ENCODE measurements around the gene NINJ1.

DNA sequence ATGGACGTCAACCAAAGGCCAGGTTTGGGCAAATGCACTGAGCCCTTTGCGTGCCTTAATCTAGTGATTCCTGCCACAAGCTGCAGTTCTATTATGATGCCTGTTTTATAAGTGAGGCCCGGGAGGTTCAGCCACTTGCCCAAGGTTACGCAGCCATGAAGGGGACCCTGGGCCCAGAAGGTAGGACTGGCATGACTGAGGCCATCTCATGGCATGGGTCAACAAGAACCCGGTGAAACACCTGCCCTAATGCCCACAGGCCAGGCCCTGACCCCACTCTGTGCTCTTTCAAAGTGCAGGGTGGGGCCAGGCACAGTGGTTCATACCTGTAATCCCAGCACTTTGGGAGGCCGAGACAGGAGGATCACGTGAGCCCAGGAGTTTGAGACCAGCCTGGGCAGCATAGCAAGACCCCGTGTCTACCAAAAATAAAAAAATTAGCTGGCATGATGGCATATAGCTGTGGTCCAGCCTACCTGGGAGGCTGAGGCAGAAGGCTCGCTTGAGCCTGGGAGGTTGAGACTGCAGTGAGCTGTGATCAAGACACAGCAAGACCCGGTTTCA lies 8.6 kb downstream of the NINJ1 start:
- TF ChIP-seq MTA3 (CRISPR knock-in tag; IDR thresholded peaks at IDR 0.05): no peak
- TF ChIP-seq, protein P1, sequence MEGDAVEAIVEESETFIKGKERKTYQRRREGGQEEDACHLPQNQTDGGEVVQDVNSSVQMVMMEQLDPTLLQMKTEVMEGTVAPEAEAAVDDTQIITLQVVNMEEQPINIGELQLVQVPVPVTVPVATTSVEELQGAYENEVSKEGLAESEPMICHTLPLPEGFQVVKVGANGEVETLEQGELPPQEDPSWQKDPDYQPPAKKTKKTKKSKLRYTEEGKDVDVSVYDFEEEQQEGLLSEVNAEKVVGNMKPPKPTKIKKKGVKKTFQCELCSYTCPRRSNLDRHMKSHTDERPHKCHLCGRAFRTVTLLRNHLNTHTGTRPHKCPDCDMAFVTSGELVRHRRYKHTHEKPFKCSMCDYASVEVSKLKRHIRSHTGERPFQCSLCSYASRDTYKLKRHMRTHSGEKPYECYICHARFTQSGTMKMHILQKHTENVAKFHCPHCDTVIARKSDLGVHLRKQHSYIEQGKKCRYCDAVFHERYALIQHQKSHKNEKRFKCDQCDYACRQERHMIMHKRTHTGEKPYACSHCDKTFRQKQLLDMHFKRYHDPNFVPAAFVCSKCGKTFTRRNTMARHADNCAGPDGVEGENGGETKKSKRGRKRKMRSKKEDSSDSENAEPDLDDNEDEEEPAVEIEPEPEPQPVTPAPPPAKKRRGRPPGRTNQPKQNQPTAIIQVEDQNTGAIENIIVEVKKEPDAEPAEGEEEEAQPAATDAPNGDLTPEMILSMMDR (CRISPR knock-in tag; IDR thresholded peaks at IDR 0.05): no peak
- TF ChIP-seq, protein P2, sequence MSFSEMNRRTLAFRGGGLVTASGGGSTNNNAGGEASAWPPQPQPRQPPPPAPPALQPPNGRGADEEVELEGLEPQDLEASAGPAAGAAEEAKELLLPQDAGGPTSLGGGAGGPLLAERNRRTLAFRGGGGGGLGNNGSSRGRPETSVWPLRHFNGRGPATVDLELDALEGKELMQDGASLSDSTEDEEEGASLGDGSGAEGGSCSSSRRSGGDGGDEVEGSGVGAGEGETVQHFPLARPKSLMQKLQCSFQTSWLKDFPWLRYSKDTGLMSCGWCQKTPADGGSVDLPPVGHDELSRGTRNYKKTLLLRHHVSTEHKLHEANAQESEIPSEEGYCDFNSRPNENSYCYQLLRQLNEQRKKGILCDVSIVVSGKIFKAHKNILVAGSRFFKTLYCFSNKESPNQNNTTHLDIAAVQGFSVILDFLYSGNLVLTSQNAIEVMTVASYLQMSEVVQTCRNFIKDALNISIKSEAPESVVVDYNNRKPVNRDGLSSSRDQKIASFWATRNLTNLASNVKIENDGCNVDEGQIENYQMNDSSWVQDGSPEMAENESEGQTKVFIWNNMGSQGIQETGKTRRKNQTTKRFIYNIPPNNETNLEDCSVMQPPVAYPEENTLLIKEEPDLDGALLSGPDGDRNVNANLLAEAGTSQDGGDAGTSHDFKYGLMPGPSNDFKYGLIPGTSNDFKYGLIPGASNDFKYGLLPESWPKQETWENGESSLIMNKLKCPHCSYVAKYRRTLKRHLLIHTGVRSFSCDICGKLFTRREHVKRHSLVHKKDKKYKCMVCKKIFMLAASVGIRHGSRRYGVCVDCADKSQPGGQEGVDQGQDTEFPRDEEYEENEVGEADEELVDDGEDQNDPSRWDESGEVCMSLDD (CRISPR knock-in tag; IDR thresholded peaks at IDR 0.05; ENCODE audit: borderline replicate concordance): no peak
- TF ChIP-seq, protein P3, sequence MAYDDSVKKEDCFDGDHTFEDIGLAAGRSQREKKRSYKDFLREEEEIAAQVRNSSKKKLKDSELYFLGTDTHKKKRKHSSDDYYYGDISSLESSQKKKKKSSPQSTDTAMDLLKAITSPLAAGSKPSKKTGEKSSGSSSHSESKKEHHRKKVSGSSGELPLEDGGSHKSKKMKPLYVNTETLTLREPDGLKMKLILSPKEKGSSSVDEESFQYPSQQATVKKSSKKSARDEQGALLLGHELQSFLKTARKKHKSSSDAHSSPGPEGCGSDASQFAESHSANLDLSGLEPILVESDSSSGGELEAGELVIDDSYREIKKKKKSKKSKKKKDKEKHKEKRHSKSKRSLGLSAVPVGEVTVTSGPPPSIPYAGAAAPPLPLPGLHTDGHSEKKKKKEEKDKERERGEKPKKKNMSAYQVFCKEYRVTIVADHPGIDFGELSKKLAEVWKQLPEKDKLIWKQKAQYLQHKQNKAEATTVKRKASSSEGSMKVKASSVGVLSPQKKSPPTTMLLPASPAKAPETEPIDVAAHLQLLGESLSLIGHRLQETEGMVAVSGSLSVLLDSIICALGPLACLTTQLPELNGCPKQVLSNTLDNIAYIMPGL (CRISPR knock-in tag; IDR thresholded peaks at IDR 0.05; ENCODE audit: borderline replicate concordance in 1 of 2, low read depth in 1 of 2): no peak
- no peak for TF ChIP-seq DNMT1 (CRISPR knock-in tag; IDR thresholded peaks at IDR 0.05)
- no peak for TF ChIP-seq HIVEP1 (CRISPR knock-in tag; IDR thresholded peaks at IDR 0.05)
- no peak for TF ChIP-seq NR2F6 (IDR thresholded peaks at IDR 0.05)
- TF ChIP-seq NR2F6 (CRISPR knock-in tag; IDR thresholded peaks at IDR 0.05): no peak
- no peak for TF ChIP-seq ZNF670 (CRISPR knock-in tag; IDR thresholded peaks at IDR 0.05; ENCODE audit: borderline replicate concordance)
- no peak for TF ChIP-seq POLR2A (IDR thresholded peaks at IDR 0.05; ENCODE audit: insufficient read depth in 1 of 2, low read depth in 2 of 2, low read length in 2 of 2)
- no peak for TF ChIP-seq ONECUT2 (CRISPR knock-in tag; IDR thresholded peaks at IDR 0.05)
- TF ChIP-seq ZKSCAN5 (CRISPR knock-in tag; IDR thresholded peaks at IDR 0.05): no peak
- TF ChIP-seq, protein P4, sequence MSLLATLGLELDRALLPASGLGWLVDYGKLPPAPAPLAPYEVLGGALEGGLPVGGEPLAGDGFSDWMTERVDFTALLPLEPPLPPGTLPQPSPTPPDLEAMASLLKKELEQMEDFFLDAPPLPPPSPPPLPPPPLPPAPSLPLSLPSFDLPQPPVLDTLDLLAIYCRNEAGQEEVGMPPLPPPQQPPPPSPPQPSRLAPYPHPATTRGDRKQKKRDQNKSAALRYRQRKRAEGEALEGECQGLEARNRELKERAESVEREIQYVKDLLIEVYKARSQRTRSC (CRISPR knock-in tag; IDR thresholded peaks at IDR 0.05; ENCODE audit: low read depth): no peak
